Neural crest cell (in vitro differentiated cells): ENCODE data around the gene C19orf12. TPM values are rescaled to one million over a fixed set of nuclear protein-coding genes. Genes with fewer than 3 reads are reported as not detected.
A peak's percentile ranks its signal among the peaks of the same experiment; 100 is the strongest.

Source experiments
- DNase-seq: peaks from one replicate; pipeline ENCODE4 v3.0.0; 2021; ENCODE audit warnings: low read depth, mixed read lengths, low spot score
- H3K27ac Mint-ChIP-seq: one replicate; pipeline ENCODE4 v1.8.0; 2021; ENCODE audit warnings: mild to moderate bottlenecking, mixed read lengths; ENCODE audit not compliant: unreplicated experiment
- H3K27me3 Mint-ChIP-seq: 2 replicates; pipeline ENCODE4 v1.8.0; 2021; ENCODE audit warnings: low read depth, mild to moderate bottlenecking, mixed read lengths
- H3K36me3 Mint-ChIP-seq: 2 replicates; pipeline ENCODE4 v1.8.0; 2021; ENCODE audit warnings: low read depth, mild to moderate bottlenecking, mixed read lengths
- H3K4me1 Mint-ChIP-seq: 2 replicates; pipeline ENCODE4 v1.8.0; 2021; ENCODE audit warnings: mixed read lengths
- H3K4me3 Mint-ChIP-seq: one replicate; pipeline ENCODE4 v1.8.0; 2021; ENCODE audit warnings: mild to moderate bottlenecking, mixed read lengths
- H3K9me3 Mint-ChIP-seq: 2 replicates; pipeline ENCODE4 v1.8.0; 2021; ENCODE audit warnings: mixed read lengths
- CTCF ChIP-seq: fragments of 200-600 bp; sonication (generic); conservative IDR thresholded peaks from 2 replicates; pipeline ENCODE4 v1.5.0; 2021; ENCODE audit warnings: antibody characterized with exemption, mild to moderate bottlenecking
- total RNA-seq: library from RNA; stranded (reverse); gene quantifications from 2 replicates; pipeline ENCODE4 v1.2.1, GENCODE V29; 2021

The C19orf12 gene
- total RNA-seq, 1 donor from 2014 or later = 38.1 TPM

GRCh38 chr19:29695765-29696564 lies 19.1 kb downstream of the C19orf12 start:
- H3K27ac Mint-ChIP-seq = no peak overlapping the region
- no peaks in the 10 kb centered on the region for H3K9me3 Mint-ChIP-seq
- no peak for TF ChIP-seq CTCF
- DNase-seq = no peak
- H3K36me3 Mint-ChIP-seq = no peaks in the 10 kb centered on the region
- no peak overlapping the region for H3K4me3 Mint-ChIP-seq
- peaks cover 10% of the 10 kb centered on the region for H3K4me1 Mint-ChIP-seq
- no peaks in the 10 kb centered on the region for H3K27me3 Mint-ChIP-seq

GRCh38 chr19:29694669-29695627 lies 20.1 kb downstream of the C19orf12 start:
- Mint-ChIP-seq H3K27me3 (no peaks in the 10 kb centered on the region), H3K4me3 (peak overlapping the region; percentile 31), H3K4me1 (peaks cover 13% of the 10 kb centered on the region), H3K9me3 (no peaks in the 10 kb centered on the region), H3K27ac (no peak overlapping the region), H3K36me3 (no peaks in the 10 kb centered on the region)
- TF ChIP-seq CTCF = peak; percentile 88
- peak; percentile 84 for DNase-seq

GRCh38 chr19:29694161-29694560 lies 20.9 kb downstream of the C19orf12 start:
- no peaks in the 10 kb centered on the region for H3K27me3 Mint-ChIP-seq
- peaks cover 3% of the 10 kb centered on the region for H3K36me3 Mint-ChIP-seq
- DNase-seq = no peak
- H3K4me3 Mint-ChIP-seq = no peak overlapping the region
- H3K9me3 Mint-ChIP-seq = no peaks in the 10 kb centered on the region
- peaks cover 17% of the 10 kb centered on the region for H3K4me1 Mint-ChIP-seq
- H3K27ac Mint-ChIP-seq = no peak overlapping the region
- TF ChIP-seq CTCF = no peak

GRCh38 chr19:29690842-29691241 lies 24.2 kb downstream of the C19orf12 start:
- Mint-ChIP-seq H3K4me1 (peaks cover 28% of the 10 kb centered on the region), H3K27ac (peak overlapping the region; percentile 50)
- TF ChIP-seq CTCF = peak; percentile 68

GRCh38 chr19:29687897-29688728 lies 26.9 kb downstream of the C19orf12 start:
- DNase-seq = no peak
- Mint-ChIP-seq H3K4me1 (peaks cover 29% of the 10 kb centered on the region), H3K9me3 (no peaks in the 10 kb centered on the region), H3K36me3 (peaks cover 3% of the 10 kb centered on the region), H3K27ac (no peak overlapping the region), H3K4me3 (no peak overlapping the region), H3K27me3 (peaks cover under 1% of the 10 kb centered on the region)
- no peak for TF ChIP-seq CTCF

More at GRCh38 chr19:29690842-29691241, 24.2 kb downstream of the C19orf12 start:
- H3K36me3 Mint-ChIP-seq = peaks cover 3% of the 10 kb centered on the region
- H3K27me3 Mint-ChIP-seq = no peaks in the 10 kb centered on the region
- no peak overlapping the region for H3K4me3 Mint-ChIP-seq
- DNase-seq = no peak
- no peaks in the 10 kb centered on the region for H3K9me3 Mint-ChIP-seq
